A673 (cell line): ENCODE data around the gene MUC7. TPM values are rescaled to one million over a fixed set of nuclear protein-coding genes. Genes with fewer than 3 reads are reported as not detected.

ENCODE experiments used
- BruUV-seq: library from RNA; stranded (reverse); fragments of 400-500 nt; replicated peaks from 2 replicates; lab custom pipeline; 2021; lab: Mats Ljungman, UMichigan
- CTCF ChIA-PET: fragments of 300-600 bp; sonication (Branson Sonifier 250); formaldehyde crosslinking; loops from one replicate; lab custom pipeline; 2022; ENCODE audit warnings: antibody characterized with exemption; lab: Charles Lee
- POLR2A ChIA-PET: fragments of 300-600 bp; sonication (Branson Sonifier 250); formaldehyde crosslinking; loops from one replicate; lab custom pipeline; 2022; ENCODE audit warnings: antibody characterized with exemption; ENCODE audit not compliant: low non-redundant PET; lab: Charles Lee
- DNase-seq: peaks from one replicate; pipeline ENCODE4 v3.0.0-alpha.2; 2015; ENCODE audit warnings: low spot score
- H3K27ac ChIP-seq: fragments of 200-600 bp; sonication (generic); 2 replicates; pipeline ENCODE4 v1.5.1; 2016; ENCODE audit warnings: mixed run types, low read depth, mild to moderate bottlenecking, mixed read lengths, antibody characterized with exemption, low read length; ENCODE audit not compliant: poor library complexity, severe bottlenecking
- H3K27me3 ChIP-seq: fragments of 200-600 bp; sonication (generic); replicated peaks from 2 replicates; pipeline ENCODE4 v1.6.1; 2017; ENCODE audit warnings: mixed run types, low read depth, mild to moderate bottlenecking, mixed read lengths, antibody characterized with exemption, low read length; ENCODE audit not compliant: insufficient read depth, poor library complexity
- H3K36me3 ChIP-seq: fragments of 200-600 bp; sonication (generic); 2 replicates; pipeline ENCODE4 v1.6.1; 2016; ENCODE audit warnings: mixed run types, mild to moderate bottlenecking, mixed read lengths, antibody characterized with exemption, low read length; ENCODE audit not compliant: insufficient read depth, poor library complexity, severe bottlenecking
- H3K4me1 ChIP-seq: fragments of 200-600 bp; sonication (generic); 2 replicates; pipeline ENCODE4 v1.6.1; 2017; ENCODE audit warnings: mixed run types, mild to moderate bottlenecking, mixed read lengths, antibody characterized with exemption, low read length; ENCODE audit not compliant: insufficient read depth, poor library complexity, severe bottlenecking
- H3K4me3 ChIP-seq: fragments of 200-600 bp; sonication (generic); 2 replicates; pipeline ENCODE4 v1.5.1; 2016; ENCODE audit warnings: low read depth, mixed run types, mild to moderate bottlenecking, mixed read lengths, low read length; ENCODE audit not compliant: poor library complexity, severe bottlenecking
- H3K9me3 ChIP-seq: fragments of 200-600 bp; sonication (generic); 2 replicates; pipeline ENCODE4 v1.6.1; 2016; ENCODE audit warnings: mixed run types, low read depth, mild to moderate bottlenecking, mixed read lengths, antibody characterized with exemption, low read length; ENCODE audit not compliant: poor library complexity, severe bottlenecking
- CTCF ChIP-seq: fragments of 300-800, 200-600 bp; sonication (generic); conservative IDR thresholded peaks from 2 replicates; pipeline ENCODE4 v1.5.1; 2017; ENCODE audit warnings: low read depth, mild to moderate bottlenecking, antibody characterized with exemption, low read length, moderate library complexity, mixed read lengths
- EZH2 ChIP-seq: fragments of 200-600 bp; sonication (generic); IDR thresholded peaks from 2 replicates; pipeline ENCODE4 v1.6.1; 2017; ENCODE audit warnings: borderline replicate concordance, low read depth, mild to moderate bottlenecking, mixed read lengths, antibody characterized with exemption, low read length; ENCODE audit not compliant: poor library complexity, severe bottlenecking
- intact Hi-C: fragments of 100-400 bp; cut with micrococcal nuclease; formaldehyde crosslinking; loops from one replicate; pipeline ENCODE4 v1.10.0; 2022; ENCODE audit not compliant: unreplicated experiment
- total RNA-seq: library from RNA; stranded (reverse); gene quantifications from 2 replicates; pipeline ENCODE4 v1.2.3, GENCODE V29; 2021

Gene MUC7
- total RNA-seq, 1 experiment from 2014 or later = not detected

- no peaks in the 10 kb centered on the region for H3K4me1 ChIP-seq
- DNase-seq = peak; percentile 2
- CTCF ChIA-PET = no interaction called here
- POLR2A ChIA-PET = no interaction called here
- H3K27me3 ChIP-seq = no peaks in the 10 kb centered on the region
- H3K4me3 ChIP-seq = no peak overlapping the region
- H3K36me3 ChIP-seq = no peaks in the 10 kb centered on the region
- intact Hi-C loops = no loop called here
- no TSS peak for BruUV-seq
- H3K27ac ChIP-seq = no peak overlapping the region
- no peaks in the 10 kb centered on the region for H3K9me3 ChIP-seq
- no peak for TF ChIP-seq EZH2
- TF ChIP-seq CTCF = peak; percentile 24; the same call in 1 of the 2 replicates
Measured at GRCh38 chr4:70531981-70532380, 60.0 kb downstream of the MUC7 start.

Other genes with a start within 250 kb of the MUC7 start
- not detected in 2 replicates for gene FDCSP, start 246.1 kb upstream of the MUC7 start, total RNA-seq
- gene CSN3, start 229.6 kb upstream of the MUC7 start, total RNA-seq = not detected in 2 replicates
- gene CABS1, start 137.2 kb upstream of the MUC7 start, total RNA-seq = not detected in 2 replicates
- gene SMR3A, start 111.4 kb upstream of the MUC7 start, total RNA-seq = not detected in 2 replicates
- gene SMR3B, start 89.1 kb upstream of the MUC7 start, total RNA-seq = 1.7 and 2.0 TPM in 2 replicates
- gene OPRPN, start 74.3 kb upstream of the MUC7 start, total RNA-seq = not detected in 2 replicates
- not detected in 2 replicates for gene AMTN, start 46.4 kb downstream of the MUC7 start, total RNA-seq
- gene AMBN, start 120.1 kb downstream of the MUC7 start, total RNA-seq = 2.1 and 3.8 TPM in 2 replicates
- not detected in 2 replicates for gene ENAM, start 156.5 kb downstream of the MUC7 start, total RNA-seq
- gene JCHAIN, start 194.3 kb downstream of the MUC7 start, total RNA-seq = not detected in 2 replicates
- gene UTP3, start 216.3 kb downstream of the MUC7 start, total RNA-seq = 16.2 and 17.1 TPM in 2 replicates
- gene RUFY3, start 249.8 kb downstream of the MUC7 start, total RNA-seq = 25.1 and 27.5 TPM in 2 replicates